Neural cell (in vitro differentiated cells): Measurements from ENCODE around the gene MKRN1. TPM values are rescaled to one million over a fixed set of nuclear protein-coding genes. Genes with fewer than 3 reads are reported as not detected.
A peak's percentile ranks its signal among the peaks of the same experiment; 100 is the strongest.

Source experiments
- H2AFZ ChIP-seq: fragments of 200-600, 300-800 bp; sonication (generic), shearing (Covaris generic); 2 replicates; pipeline ENCODE4 v1.6.0; 2014; ENCODE audit warnings: low read depth, mild to moderate bottlenecking, antibody characterized with exemption, low read length, moderate library complexity
- H3F3A ChIP-seq: fragments of 200-600 bp; shearing (Covaris generic); 2 replicates; pipeline ENCODE4 v1.6.1; 2016; ENCODE audit warnings: mild to moderate bottlenecking, moderate library complexity, mixed read lengths, antibody characterized with exemption, low read length; ENCODE audit not compliant: insufficient read depth, poor library complexity, severe bottlenecking
- H3K27ac ChIP-seq: fragments of 200-600, 300-800 bp; sonication (generic), shearing (Covaris generic); 2 replicates; pipeline ENCODE4 v1.5.1; 2014; ENCODE audit warnings: mild to moderate bottlenecking, low read length, moderate library complexity
- H3K27me3 ChIP-seq: fragments of 300-800, 200-600 bp; sonication (generic), shearing (Covaris generic); 2 replicates; pipeline ENCODE4 v1.6.0; 2014; ENCODE audit warnings: mild to moderate bottlenecking, low read depth, low read length, moderate library complexity; ENCODE audit not compliant: insufficient read depth
- H3K36me3 ChIP-seq: fragments of 300-800, 200-600 bp; sonication (generic), shearing (Covaris generic); 2 replicates; pipeline ENCODE4 v1.5.1; 2014; ENCODE audit warnings: mild to moderate bottlenecking, antibody characterized with exemption, low read length, moderate library complexity; ENCODE audit not compliant: insufficient read depth
- H3K4me2 ChIP-seq: fragments of 300-800, 200-600 bp; sonication (generic), shearing (Covaris generic); 2 replicates; pipeline ENCODE4 v1.6.0; 2014; ENCODE audit warnings: mild to moderate bottlenecking, low read length
- H3K4me3 ChIP-seq: fragments of 300-800, 200-600 bp; sonication (generic), shearing (Covaris generic); 2 replicates; pipeline ENCODE4 v1.5.1; 2014; ENCODE audit warnings: mild to moderate bottlenecking, low read length, moderate library complexity
- H3K79me2 ChIP-seq: fragments of 200-600 bp; shearing (Covaris generic); replicated peaks from 2 replicates; pipeline ENCODE4 v1.6.0; 2014; ENCODE audit warnings: mild to moderate bottlenecking, low read length, moderate library complexity; ENCODE audit not compliant: insufficient read depth
- H3K9ac ChIP-seq: fragments of 300-800, 200-600 bp; sonication (generic), shearing (Covaris generic); 2 replicates; pipeline ENCODE4 v1.6.1; 2016; ENCODE audit warnings: mild to moderate bottlenecking, low read length, mixed read lengths
- H3K9me2 ChIP-seq: fragments of 200-600 bp; shearing (Covaris generic); 2 replicates; pipeline ENCODE4 v1.6.1; 2016; ENCODE audit warnings: mild to moderate bottlenecking, low read length, mixed read lengths; ENCODE audit not compliant: insufficient read depth
- H3K9me3 ChIP-seq: fragments of 200-600, 300-800 bp; sonication (generic), shearing (Covaris generic); 2 replicates; pipeline ENCODE4 v1.6.1; 2016; ENCODE audit warnings: mild to moderate bottlenecking, mixed run types, low read length, moderate library complexity, mixed read lengths
- H4K20me1 ChIP-seq: fragments of 200-600 bp; shearing (Covaris generic); 2 replicates; pipeline ENCODE4 v1.6.1; 2016; ENCODE audit warnings: mild to moderate bottlenecking, mixed run types; ENCODE audit not compliant: insufficient read depth
- CTCF ChIP-seq: fragments of 450-650 bp; IDR thresholded peaks from 2 replicates; pipeline ENCODE4 v1.5.1; 2014; ENCODE audit warnings: antibody characterized with exemption, mild to moderate bottlenecking, moderate library complexity; ENCODE audit not compliant: poor library complexity, severe bottlenecking
- EP300 ChIP-seq: fragments of 450-650 bp; conservative IDR thresholded peaks from 2 replicates; pipeline ENCODE4 v1.6.1; 2014; ENCODE audit warnings: antibody characterized with exemption, mild to moderate bottlenecking, moderate library complexity; ENCODE audit not compliant: poor library complexity, severe bottlenecking
- EZH2 ChIP-seq: fragments of 200-600, 300-800 bp; shearing (Covaris generic), sonication (generic); IDR thresholded peaks from 2 replicates; pipeline ENCODE4 v1.6.1; 2014; ENCODE audit warnings: antibody characterized with exemption, low read length, borderline replicate concordance, mild to moderate bottlenecking; ENCODE audit not compliant: insufficient read depth, poor library complexity, severe bottlenecking
- MXI1 ChIP-seq: fragments of 450-650 bp; conservative IDR thresholded peaks from 2 replicates; pipeline ENCODE4 v1.6.1; 2014; ENCODE audit warnings: antibody characterized with exemption, mild to moderate bottlenecking; ENCODE audit not compliant: poor library complexity, severe bottlenecking
- POLR2AphosphoS5 ChIP-seq: IDR thresholded peaks from 2 replicates; pipeline ENCODE4 v1.6.1; 2012
- RAD21 ChIP-seq: fragments of 450-650 bp; conservative IDR thresholded peaks from 2 replicates; pipeline ENCODE4 v1.6.1; 2014; ENCODE audit warnings: antibody characterized with exemption, mild to moderate bottlenecking, moderate library complexity
- REST ChIP-seq: IDR thresholded peaks from 2 replicates; pipeline ENCODE4 v1.6.1; 2012; ENCODE audit warnings: borderline replicate concordance
- SMC3 ChIP-seq: fragments of 450-650 bp; conservative IDR thresholded peaks from 2 replicates; pipeline ENCODE4 v1.6.1; 2014; ENCODE audit warnings: antibody characterized with exemption, mild to moderate bottlenecking, moderate library complexity; ENCODE audit not compliant: poor library complexity
- TAF1 ChIP-seq: IDR thresholded peaks from 2 replicates; pipeline ENCODE4 v1.6.1; 2012; ENCODE audit warnings: low read depth
- polyA plus RNA-seq: library from polyadenylated mRNA; depleted of rRNA; stranded (reverse); fragments of >200 nt; gene quantifications from 2 replicates; pipeline ENCODE4 v1.2.3, GENCODE V29; 2014

The MKRN1 gene
- polyA plus RNA-seq, 1 donor from 2014 or later: 251 TPM

- no peak overlapping the region for H3K4me2 ChIP-seq
- no peaks in the 10 kb centered on the region for H3F3A ChIP-seq
- peak overlapping the region; percentile 98 for H3K4me3 ChIP-seq
- no peak overlapping the region for H2AFZ ChIP-seq
- TF ChIP-seq MXI1: no peak
- no peak for TF ChIP-seq REST
- TF ChIP-seq POLR2AphosphoS5: no peak
- peak; percentile 83 for TF ChIP-seq CTCF
- peak; percentile 84 for TF ChIP-seq SMC3
- peak; percentile 84 for TF ChIP-seq RAD21
- H3K9me2 ChIP-seq: no peaks in the 10 kb centered on the region
- no peaks in the 10 kb centered on the region for H3K27me3 ChIP-seq
- H3K36me3 ChIP-seq: no peaks in the 10 kb centered on the region
- H3K9me3 ChIP-seq: no peaks in the 10 kb centered on the region
- H4K20me1 ChIP-seq: peaks cover 13% of the 10 kb centered on the region
- H3K79me2 ChIP-seq: peaks cover 71% of the 10 kb centered on the region
- no peak overlapping the region for H3K9ac ChIP-seq
- H3K27ac ChIP-seq: no peak overlapping the region
These were observed 3.5 kb downstream of the MKRN1 start for GRCh38 chr7:140475747-140476333.

- Histone ChIP-seq H2AFZ (no peak overlapping the region), H3K27me3 (no peaks in the 10 kb centered on the region), H3F3A (no peaks in the 10 kb centered on the region), H3K36me3 (peaks cover 4% of the 10 kb centered on the region), H3K79me2 (peaks cover 5% of the 10 kb centered on the region), H3K4me3 (no peak overlapping the region), H3K9ac (no peak overlapping the region), H4K20me1 (peaks cover 5% of the 10 kb centered on the region), H3K4me2 (no peak overlapping the region), H3K9me2 (no peaks in the 10 kb centered on the region), H3K27ac (no peak overlapping the region), H3K9me3 (no peaks in the 10 kb centered on the region)
- TF ChIP-seq REST: no peak
- TF ChIP-seq RAD21: no peak
- no peak for TF ChIP-seq TAF1
- no peak for TF ChIP-seq EZH2
- no peak for TF ChIP-seq POLR2AphosphoS5
- no peak for TF ChIP-seq EP300
- no peak for TF ChIP-seq SMC3
- no peak for TF ChIP-seq MXI1
- no peak for TF ChIP-seq CTCF
These were observed 16.2 kb downstream of the MKRN1 start for GRCh38 chr7:140463111-140463510.
